HepG2 (cell line): ENCODE results near the gene ABHD2. TPM values are rescaled to one million over a fixed set of nuclear protein-coding genes. Genes with fewer than 3 reads are reported as not detected.

Source experiments
- ATAC-seq: fragments of 200-7000 bp; cut with Tn5 transposase; 3 replicates; pipeline ENCODE4 v1.9.1; 2020; ENCODE audit warnings: mild to moderate bottlenecking, moderate library complexity
- BruUV-seq: library from RNA; stranded (reverse); fragments of 400-500 nt; replicated peaks from 2 replicates; lab custom pipeline; 2021; lab: Mats Ljungman, UMichigan
- CTCF ChIA-PET: fragments of 300-600 bp; formaldehyde crosslinking; extraction: SDS; loops from one replicate; lab custom pipeline; 2021; ENCODE audit warnings: low total read pairs, inconsistent platforms, low intra/inter-chr PET ratio; lab: Yijun Ruan, JAX
- POLR2A ChIA-PET: fragments of 350-600 bp; sonication (Branson Sonifier 250); formaldehyde crosslinking; loops from one replicate; lab custom pipeline; 2020; ENCODE audit warnings: antibody characterized with exemption, inconsistent platforms; lab: Yijun Ruan, JAX
- DNase-seq: peaks from one replicate; pipeline ENCODE4 v3.0.0-alpha.2; 2015; ENCODE audit warnings: low spot score
- FAIRE-seq: peaks from 3 replicates; lab custom pipeline; 2011; peaks lifted over from hg19 to GRCh38; lab: Jason Lieb, UNC
- H2AFZ ChIP-seq: one replicate; pipeline ENCODE4 v1.6.1; 2011; ENCODE audit warnings: low read length, inconsistent platforms
- H3K27ac ChIP-seq: fragments of 300-600 bp; 3 replicates; pipeline ENCODE4 v1.8.0; 2011; ENCODE audit warnings: mixed run types, mild to moderate bottlenecking, mixed read lengths, low read length, inconsistent platforms; ENCODE audit not compliant: insufficient read depth; ENCODE audit errors: extremely low read length
- H3K27me3 ChIP-seq, 2 experiments: fragments of 200-600 bp in 1 of 2; 2 replicates in 1 of 2; 3 replicates in 1 of 2; pipeline versions ENCODE4 v1.6.0 to v1.8.0; 2011; ENCODE audit warnings: low read length in 2 of 2, mild to moderate bottlenecking in 2 of 2, moderate library complexity in 2 of 2, inconsistent platforms in 1 of 2; ENCODE audit not compliant: insufficient read depth in 2 of 2, control insufficient read depth in 1 of 2
- H3K36me3 ChIP-seq, 2 experiments: fragments of 200-600 bp in 1 of 2; replicated peaks in 1 of 2; 2 replicates in 1 of 2; 3 replicates in 1 of 2; pipeline versions ENCODE4 v1.5.1 to v1.8.0; 2011; ENCODE audit warnings: low read length in 2 of 2, inconsistent platforms in 1 of 2; ENCODE audit not compliant: insufficient read depth in 2 of 2, control insufficient read depth in 1 of 2
- H3K4me1 ChIP-seq: 2 replicates; pipeline ENCODE4 v1.5.1; 2012; ENCODE audit warnings: low read length, inconsistent platforms; ENCODE audit not compliant: insufficient read depth
- H3K4me2 ChIP-seq: 2 replicates; pipeline ENCODE4 v1.6.0; 2011; ENCODE audit warnings: low read depth, low read length, inconsistent platforms
- H3K4me3 ChIP-seq, 3 experiments: fragments of 200-600 bp in 1 of 3; sonication (generic), shearing (Covaris generic) in 1 of 3; replicated peaks in 1 of 3; 2 replicates each; pipeline ENCODE4 v1.5.1; 2011 to 2016; ENCODE audit warnings: low read length in 3 of 3, inconsistent platforms in 2 of 3, low read depth in 2 of 3, mild to moderate bottlenecking in 2 of 3, control low read depth in 1 of 3, mixed read lengths in 1 of 3; ENCODE audit not compliant: insufficient read depth in 1 of 3
- H3K79me2 ChIP-seq: one replicate; pipeline ENCODE4 v1.6.1; 2011; ENCODE audit warnings: low read length, inconsistent platforms; ENCODE audit not compliant: insufficient read depth
- H3K9ac ChIP-seq: 2 replicates; pipeline ENCODE4 v1.6.0; 2011; ENCODE audit warnings: mild to moderate bottlenecking, low read depth, low read length, inconsistent platforms; ENCODE audit not compliant: insufficient read depth
- H3K9me3 ChIP-seq: 2 replicates; pipeline ENCODE4 v1.5.1; 2012; ENCODE audit warnings: mild to moderate bottlenecking, low read length
- H4K20me1 ChIP-seq: 2 replicates; pipeline ENCODE4 v1.6.0; 2011; ENCODE audit warnings: inconsistent platforms, mild to moderate bottlenecking, low read length, moderate library complexity; ENCODE audit not compliant: insufficient read depth
- ATF3 ChIP-seq: sonication (generic); formaldehyde crosslinking; IDR thresholded peaks from 2 replicates; pipeline ENCODE4 v1.4.0; 2020; ENCODE audit warnings: missing genetic modification reagents
- BCLAF1 ChIP-seq: fragments of 450-650 bp; IDR thresholded peaks from 2 replicates; pipeline ENCODE4 v1.6.1; 2017; ENCODE audit warnings: mild to moderate bottlenecking
- CREBL2 ChIP-seq: sonication (generic); formaldehyde crosslinking; IDR thresholded peaks from 2 replicates; pipeline ENCODE4 v1.8.1; 2023; ENCODE audit warnings: missing genetic modification reagents, mild to moderate bottlenecking, borderline replicate concordance
- KDM3A ChIP-seq: IDR thresholded peaks from 2 replicates; pipeline ENCODE4 v1.6.1; 2018; ENCODE audit warnings: low read depth, missing compliant biosample characterization
- MTA3 ChIP-seq: sonication (generic); formaldehyde crosslinking; IDR thresholded peaks from 2 replicates; pipeline ENCODE4 v1.4.0; 2020; ENCODE audit warnings: missing genetic modification reagents
- MTERF4 ChIP-seq: sonication (generic); formaldehyde crosslinking; IDR thresholded peaks from 2 replicates; pipeline ENCODE4 v1.8.0; 2023; ENCODE audit warnings: mild to moderate bottlenecking, missing genetic modification reagents
- MXI1 ChIP-seq: IDR thresholded peaks from 3 replicates; pipeline ENCODE4 v1.6.1; 2012; ENCODE audit warnings: low read depth, low read length, inconsistent platforms, borderline replicate concordance
- NR2F2 ChIP-seq: IDR thresholded peaks from 2 replicates; pipeline ENCODE4 v1.6.1; 2012; ENCODE audit warnings: low read depth, inconsistent platforms, borderline replicate concordance
- RFX3 ChIP-seq: IDR thresholded peaks from 2 replicates; pipeline ENCODE4 v1.6.1; 2016; ENCODE audit warnings: missing biosample characterization, missing genetic modification reagents
- SETDB1 ChIP-seq: sonication (generic); formaldehyde crosslinking; IDR thresholded peaks from 2 replicates; pipeline ENCODE4 v1.5.1; 2020; ENCODE audit warnings: missing genetic modification reagents, mild to moderate bottlenecking, borderline replicate concordance
- ZFAT ChIP-seq: sonication (generic); formaldehyde crosslinking; conservative IDR thresholded peaks from 2 replicates; pipeline ENCODE4 v1.8.1; 2023; ENCODE audit warnings: missing genetic modification reagents, inconsistent platforms
- ZNF225 ChIP-seq: sonication (generic); formaldehyde crosslinking; IDR thresholded peaks from 2 replicates; pipeline ENCODE4 v1.4.0; 2020; ENCODE audit warnings: mild to moderate bottlenecking, missing genetic modification reagents
- ZNF280B ChIP-seq: sonication (generic); formaldehyde crosslinking; IDR thresholded peaks from 2 replicates; pipeline ENCODE4 v1.5.0; 2020; ENCODE audit warnings: missing genetic modification reagents, mild to moderate bottlenecking, borderline replicate concordance
- ZNF547 ChIP-seq: sonication (generic); formaldehyde crosslinking; IDR thresholded peaks from 2 replicates; pipeline ENCODE4 v1.5.1; 2020; ENCODE audit warnings: mild to moderate bottlenecking, missing genetic modification reagents
- ZNF766 ChIP-seq: sonication (generic); formaldehyde crosslinking; IDR thresholded peaks from 2 replicates; pipeline ENCODE4 v1.5.0; 2020; ENCODE audit warnings: missing genetic modification reagents, borderline replicate concordance
- ZNF83 ChIP-seq: sonication (generic); formaldehyde crosslinking; IDR thresholded peaks from 2 replicates; pipeline ENCODE4 v1.4.0; 2020; ENCODE audit warnings: missing genetic modification reagents, mild to moderate bottlenecking, borderline replicate concordance
- ZSCAN12 ChIP-seq: sonication (generic); formaldehyde crosslinking; IDR thresholded peaks from 2 replicates; pipeline ENCODE4 v1.9.0; 2021; ENCODE audit warnings: mild to moderate bottlenecking, missing genetic modification reagents
- WGBS: methylation state at CpG from one replicate; pipeline ENCODE4 v1.1.6; 2017; ENCODE audit warnings: low lambda C conversion rate; 5-methylcytosine and 5-hydroxymethylcytosine counted together
- in situ Hi-C: cut with HindIII; loops from 2 replicates; pipeline ENCODE4 v1.10.0; 2017; ENCODE audit warnings: low pct_unique_long_range_greater_than_20kb; ENCODE audit not compliant: extremely low pct_ligation_motif_present
- intact Hi-C: fragments of 100-400 bp; cut with micrococcal nuclease; formaldehyde crosslinking; loops from one replicate; pipeline ENCODE4 v1.10.0; 2022; ENCODE audit not compliant: unreplicated experiment
- polyA plus RNA-seq, 8 experiments: library from polyadenylated mRNA; depleted of rRNA in 3 of 8; stranded (reverse) in 7 of 8; unstranded in 1 of 8; fragments of >200 nt; fragmentation: Illumina TruSeq in 4 of 8; extraction: Trizol in 4 of 8; gene quantifications; 2 replicates each; pipeline versions ENCODE4 v1.2.1 to v1.2.3, GENCODE V29; 2011 to 2016; ENCODE audit warnings: low read depth in 4 of 8, missing spikeins in 1 of 8, mixed read lengths in 1 of 8; ENCODE audit not compliant: insufficient read depth in 1 of 8
- total RNA-seq, 5 experiments: library from RNA; depleted of rRNA; stranded (reverse); fragments of >200 nt; fragmentation: Illumina TruSeq; extraction: Trizol; gene quantifications; 2 replicates each; pipeline ENCODE4 v1.2.3, GENCODE V29; 2016; ENCODE audit warnings: low read depth in 1 of 5

ABHD2 gene
- total and polyA plus RNA-seq, 2 of the 13 experiments (the other 11 are each of a cell fraction or from before 2014, with no cell fraction given), result 14.8 to 22.4 TPM

GRCh38 chr15:89095556-89095955 lies 7.3 kb downstream of the ABHD2 start (continued):
- TF ChIP-seq RFX3 (no peak), MTERF4 (CRISPR knock-in tag) (no peak), ZNF83 (CRISPR knock-in tag) (no peak), SETDB1 (CRISPR knock-in tag) (no peak), KDM3A (no peak), NR2F2 (no peak), ZNF280B (CRISPR knock-in tag) (no peak), ZNF225 (CRISPR knock-in tag) (no peak), ZSCAN12 (CRISPR knock-in tag) (no peak)

- ChIA-PET CTCF (no interaction called here), POLR2A (interaction anchor here (0.9 to 6.0 kb wide), 2 partner anchors 8 to 16 kb away, joined by 3 to 38 read pairs; partner anchors contain the start of gene ABHD2)
- no peak overlapping the region for H3K9ac ChIP-seq
- peaks cover 72% of the 10 kb centered on the region for H3K4me1 ChIP-seq
- H3K27me3 ChIP-seq, result no peaks in the 10 kb centered on the region
- peaks cover 43% of the 10 kb centered on the region for H3K79me2 ChIP-seq
- H3K4me3 ChIP-seq, result no peak overlapping the region
- intact Hi-C loops, result no loop called here
- H3K9me3 ChIP-seq, result no peaks in the 10 kb centered on the region
- ATAC-seq (no peak), DNase-seq (no peak), FAIRE-seq (no peak)
- in situ Hi-C loops, result no loop called here
- H2AFZ ChIP-seq, result no peak overlapping the region
- no TSS peak for BruUV-seq
- no peaks in the 10 kb centered on the region; a peak in 1 of 5 replicates for H3K36me3 ChIP-seq
- no peaks in the 10 kb centered on the region for H4K20me1 ChIP-seq
- H3K4me2 ChIP-seq, result no peak overlapping the region
- H3K27ac ChIP-seq, result no peak overlapping the region
- WGBS, result 94% methylated on average over 5 of the region's 5 CpGs
- TF ChIP-seq BCLAF1, result no peak
- no peak for TF ChIP-seq ZNF547 (CRISPR knock-in tag)
- TF ChIP-seq ZFAT (CRISPR knock-in tag), result no peak
- TF ChIP-seq ZSCAN12 (CRISPR knock-in tag), result no peak
- no peak for TF ChIP-seq ATF3
- no peak for TF ChIP-seq MXI1
- TF ChIP-seq MTA3, result no peak
- no peak for TF ChIP-seq ZNF766 (CRISPR knock-in tag)
- TF ChIP-seq CREBL2, result no peak
Observed at GRCh38 chr15:89096664-89097063, 8.4 kb downstream of the ABHD2 start.
